ENCODE data around the gene ENOX2.

GRCh38 chrX:130874751-130875150, 28.3 kb downstream of the ENOX2 start:
- TF ChIP-seq CTCF (IDR thresholded peaks at IDR 0.05) = no peak
- no peak for TF ChIP-seq POLR2A (IDR thresholded peaks at IDR 0.05)

Measured in gastroesophageal sphincter (tissue), 3 donors.